Activated naive CD8-positive, alpha-beta T cell treated with anti-CD3 and anti-CD28 coated beads, Interleukin-2, amount 10 ng/mL, durations not matched to agents 7 days and 5 days (primary cell): Measurements from ENCODE around the gene PDZD7. TPM values are rescaled to one million over a fixed set of nuclear protein-coding genes. Genes with fewer than 3 reads are reported as not detected.
"Not testable (repeated sequence)": the region's sequence is repeated elsewhere in the genome, so short reads cannot be mapped to it uniquely, and the experiment has no call there.

ENCODE experiments used
- ATAC-seq: fragments of 150-1000 bp; cut with Tn5 transposase; one replicate; pipeline ENCODE4 v1.10.0; 2021; ENCODE audit warnings: low read depth, moderate library complexity
- POLR2A ChIA-PET: fragments of 350-600 bp; sonication (Branson Sonifier 250); formaldehyde crosslinking; loops from one replicate; lab custom pipeline; 2021; ENCODE audit warnings: antibody characterized with exemption; lab: Charles Lee
- DNase-seq: peaks from one replicate; pipeline ENCODE4 v3.0.0; 2021
- H3K27ac Mint-ChIP-seq: one replicate; pipeline ENCODE4 v1.8.0; 2022; ENCODE audit warnings: mild to moderate bottlenecking, mixed read lengths
- H3K27me3 Mint-ChIP-seq: one replicate; pipeline ENCODE4 v1.8.0; 2022; ENCODE audit warnings: mild to moderate bottlenecking, moderate library complexity, mixed read lengths
- H3K36me3 Mint-ChIP-seq: one replicate; pipeline ENCODE4 v1.8.0; 2021; ENCODE audit warnings: mild to moderate bottlenecking, mixed read lengths
- H3K4me1 Mint-ChIP-seq: one replicate; pipeline ENCODE4 v1.8.0; 2021; ENCODE audit warnings: mixed read lengths
- H3K4me3 Mint-ChIP-seq: one replicate; pipeline ENCODE4 v1.8.0; 2022; ENCODE audit warnings: mild to moderate bottlenecking, moderate library complexity, mixed read lengths
- H3K9me3 Mint-ChIP-seq: one replicate; pipeline ENCODE4 v1.8.0; 2021; ENCODE audit warnings: mixed read lengths
- total RNA-seq, 2 experiments: library from RNA; stranded (reverse); gene quantifications; one replicate each; pipeline ENCODE4 v1.2.3, GENCODE V29; 2021

The PDZD7 gene
- total RNA-seq, 2 experiments from 2014 or later: 1.1 to 1.4 TPM

- DNase-seq, H3K27me3 Mint-ChIP-seq, ATAC-seq, H3K4me1 Mint-ChIP-seq, POLR2A ChIA-PET, H3K4me3 Mint-ChIP-seq, H3K27ac Mint-ChIP-seq, H3K9me3 Mint-ChIP-seq, H3K36me3 Mint-ChIP-seq: not testable (repeated sequence)
Measured at GRCh38 chr10:100975397-100975796, 55.5 kb downstream of the PDZD7 start.

GRCh38 chr10:100972904-100973535 lies 57.9 kb downstream of the PDZD7 start:
- Mint-ChIP-seq H3K27me3 (peaks cover 5% of the 10 kb centered on the region), H3K9me3 (no peaks in the 10 kb centered on the region), H3K4me1 (peaks cover 4% of the 10 kb centered on the region), H3K36me3 (no peaks in the 10 kb centered on the region), H3K27ac (no peak overlapping the region), H3K4me3 (no peak overlapping the region)
- ATAC-seq (no peak), DNase-seq (no peak)
- POLR2A ChIA-PET: interaction anchor here (0.5 kb wide), 1 partner anchor 51 kb away, joined by 3 read pairs; no protein-coding TSS in a partner anchor

GRCh38 chr10:100972115-100972903 lies 58.6 kb downstream of the PDZD7 start:
- Mint-ChIP-seq H3K27ac (no peak overlapping the region), H3K4me1 (peaks cover 4% of the 10 kb centered on the region), H3K4me3 (no peak overlapping the region), H3K36me3 (no peaks in the 10 kb centered on the region), H3K27me3 (peaks cover 5% of the 10 kb centered on the region), H3K9me3 (no peaks in the 10 kb centered on the region)
- ATAC-seq (no peak), DNase-seq (no peak)
- POLR2A ChIA-PET: no interaction called here

GRCh38 chr10:100970914-100971811 lies 59.8 kb downstream of the PDZD7 start:
- H3K4me1 Mint-ChIP-seq: peaks cover 4% of the 10 kb centered on the region
- H3K9me3 Mint-ChIP-seq: no peaks in the 10 kb centered on the region
- H3K27ac Mint-ChIP-seq: no peak overlapping the region
- DNase-seq (no peak), ATAC-seq (no peak)
- H3K4me3 Mint-ChIP-seq: no peak overlapping the region
- H3K36me3 Mint-ChIP-seq: no peaks in the 10 kb centered on the region
- peaks cover 5% of the 10 kb centered on the region for H3K27me3 Mint-ChIP-seq
- POLR2A ChIA-PET: no interaction called here

- POLR2A ChIA-PET: no interaction called here
- Mint-ChIP-seq H3K9me3 (no peaks in the 10 kb centered on the region), H3K27me3 (peaks cover 5% of the 10 kb centered on the region), H3K27ac (no peak overlapping the region), H3K4me3 (peak overlapping the region; percentile 12), H3K36me3 (peaks cover 2% of the 10 kb centered on the region), H3K4me1 (peaks cover 4% of the 10 kb centered on the region)
- ATAC-seq (peak; percentile 24), DNase-seq (no peak)
Measured at GRCh38 chr10:100970076-100970913, 60.6 kb downstream of the PDZD7 start.

- POLR2A ChIA-PET: no interaction called here
- Mint-ChIP-seq H3K4me1 (peaks cover 4% of the 10 kb centered on the region), H3K9me3 (no peaks in the 10 kb centered on the region), H3K36me3 (peaks cover 2% of the 10 kb centered on the region), H3K27ac (no peak within 1 kb of the TSS), H3K27me3 (peaks cover 5% of the 10 kb centered on the region), H3K4me3 (peak within 1 kb of the TSS; percentile 63)
- peak; percentile 66 for DNase-seq
- peak; percentile 65 for ATAC-seq
Measured at GRCh38 chr10:100969187-100970075, 61.5 kb downstream of the PDZD7 start, which contains the start of gene SEMA4G. Gene SEMA4G (plus strand): TSS chr10:100969504. CDS start chr10:100972913, 3,409 bp downstream.

- Mint-ChIP-seq H3K27me3 (peaks cover 5% of the 10 kb centered on the region), H3K36me3 (peaks cover 2% of the 10 kb centered on the region), H3K4me3 (peak overlapping the region; percentile 63), H3K9me3 (no peaks in the 10 kb centered on the region), H3K4me1 (peaks cover 4% of the 10 kb centered on the region), H3K27ac (no peak overlapping the region)
- POLR2A ChIA-PET: no interaction called here
- no peak for ATAC-seq
- DNase-seq: no peak
Measured at GRCh38 chr10:100968863-100969186, 62.1 kb downstream of the PDZD7 start.

GRCh38 chr10:100968062-100968736 lies 62.7 kb downstream of the PDZD7 start:
- DNase-seq (no peak), ATAC-seq (no peak)
- no peaks in the 10 kb centered on the region for H3K9me3 Mint-ChIP-seq
- peaks cover 4% of the 10 kb centered on the region for H3K4me1 Mint-ChIP-seq
- POLR2A ChIA-PET: no interaction called here
- H3K27ac Mint-ChIP-seq: no peak overlapping the region
- H3K4me3 Mint-ChIP-seq: peak overlapping the region; percentile 63
- H3K36me3 Mint-ChIP-seq: peaks cover 2% of the 10 kb centered on the region
- H3K27me3 Mint-ChIP-seq: peaks cover 5% of the 10 kb centered on the region

- no peak overlapping the region for H3K4me3 Mint-ChIP-seq
- H3K27ac Mint-ChIP-seq: no peak overlapping the region
- H3K4me1 Mint-ChIP-seq: peaks cover 4% of the 10 kb centered on the region
- H3K9me3 Mint-ChIP-seq: no peaks in the 10 kb centered on the region
- POLR2A ChIA-PET: no interaction called here
- peaks cover 6% of the 10 kb centered on the region for H3K36me3 Mint-ChIP-seq
- peaks cover 5% of the 10 kb centered on the region for H3K27me3 Mint-ChIP-seq
- no peak for DNase-seq
- ATAC-seq: no peak
Measured at GRCh38 chr10:100967332-100967731, 63.6 kb downstream of the PDZD7 start.

- peaks cover 4% of the 10 kb centered on the region for H3K4me1 Mint-ChIP-seq
- POLR2A ChIA-PET: no interaction called here
- H3K27ac Mint-ChIP-seq: no peak overlapping the region
- DNase-seq: no peak
- H3K27me3 Mint-ChIP-seq: peaks cover 5% of the 10 kb centered on the region
- no peaks in the 10 kb centered on the region for H3K9me3 Mint-ChIP-seq
- no peak overlapping the region for H3K4me3 Mint-ChIP-seq
- peaks cover 6% of the 10 kb centered on the region for H3K36me3 Mint-ChIP-seq
- ATAC-seq: no peak
Measured at GRCh38 chr10:100966887-100967286, 64.0 kb downstream of the PDZD7 start.

- POLR2A ChIA-PET: interaction anchor here (1.2 kb wide), 1 partner anchor 21 kb away, joined by 4 read pairs; the partner anchor contains the start of genes MRPL43 and TWNK
Measured at GRCh38 chr10:100965820-100966219, 65.1 kb downstream of the PDZD7 start.

More at GRCh38 chr10:100965820-100966219, 65.1 kb downstream of the PDZD7 start:
- Mint-ChIP-seq H3K27ac (no peak overlapping the region), H3K36me3 (peaks cover 6% of the 10 kb centered on the region), H3K27me3 (peaks cover 5% of the 10 kb centered on the region), H3K4me3 (no peak overlapping the region), H3K9me3 (no peaks in the 10 kb centered on the region), H3K4me1 (peaks cover 4% of the 10 kb centered on the region)
- ATAC-seq: no peak
- no peak for DNase-seq
